Heart left ventricle (tissue), 13 donors: ENCODE results near the gene MAP3K15.

Experiments
- CTCF ChIP-seq, 12 donors: fragments of 200-600 bp; sonication (generic) in 4 of 12; IDR thresholded peaks; one replicate each; pipeline versions ENCODE4 v1.5.0 to v1.8.0; 2018 to 2022; ENCODE audit warnings: antibody characterized with exemption in 12 of 12, mild to moderate bottlenecking in 5 of 12
- POLR2A ChIP-seq, 2 donors: fragments of 450-650 bp; IDR thresholded peaks; one replicate each; pipeline ENCODE4 v1.6.1; 2017; ENCODE audit warnings: antibody characterized with exemption in 2 of 2, mild to moderate bottlenecking in 2 of 2, moderate library complexity in 2 of 2
- donor health status: ischemic (EF 13 %, LVEDD 7.1; RV severe dilation, severe dysfunction).
- donor health status: DM: no; HTN: yes; CAD: no.
- donor health status: DM: no; HTN: no; CAD: no.
- donor health status: ischemic (EF 25% LVEDD 6.9; RV normal size, moderate dysfunction).
- donor health status: ischemic (EF 25% LVEDD 5.7; RV mildly dilated, moderate dysfunction).
- donor health status: ischemic (EF 35%, LVEDD 5.7; RV mildly dilated, moderate dysfunction).
- donor health status: nonischemic (EF 11% LVEDD 7.7; RV severe dilation, severe dysfunction).
- donor health status: DM: yes; HTN: yes; CAD: no.
- donor health status: PGD.
- donor health status: ischemic (EF 29% LVEDD 5.4; RV normal size, mild dysfunction).
- donor health status: nonischemic (EF 23%, LVEDD 6.1; RV moderate dilation, normal function).

- no peak for TF ChIP-seq POLR2A (IDR thresholded peaks at IDR 0.05)
- no peak for TF ChIP-seq CTCF (IDR thresholded peaks at IDR 0.05)
Observed at GRCh38 chrX:19557822-19558221, 42.5 kb upstream of the MAP3K15 start.
